Putamen (tissue), 1 donor: ENCODE results near the gene SOWAHC.
A peak's percentile ranks its signal among the peaks of the same experiment; 100 is the strongest.

Source experiments
- DNase-seq: peaks from one replicate; pipeline ENCODE4 v3.0.0-alpha.2; 2016; ENCODE audit warnings: low spot score

The SOWAHC gene

DNA sequence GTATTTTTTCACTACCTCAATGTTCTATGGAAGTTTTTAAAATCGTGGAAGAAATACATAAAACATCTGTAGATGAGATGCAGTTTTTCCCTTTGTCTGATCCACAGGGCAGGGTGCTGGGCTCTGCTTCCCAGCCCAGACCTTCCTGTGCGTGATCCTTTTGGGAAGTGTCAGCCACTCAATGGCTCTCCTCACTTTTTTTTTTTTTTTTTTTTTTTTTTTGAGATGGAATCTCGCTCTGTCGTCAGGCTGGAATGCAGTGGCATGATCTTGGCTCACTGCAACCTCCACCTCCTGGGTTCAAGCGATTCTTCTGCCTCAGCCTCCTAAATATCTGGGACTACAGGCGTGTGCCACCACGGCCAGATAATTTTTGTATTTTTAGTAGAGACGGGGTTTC lies 32.8 kb downstream of the SOWAHC start:
- DNase-seq = no peak

DNA sequence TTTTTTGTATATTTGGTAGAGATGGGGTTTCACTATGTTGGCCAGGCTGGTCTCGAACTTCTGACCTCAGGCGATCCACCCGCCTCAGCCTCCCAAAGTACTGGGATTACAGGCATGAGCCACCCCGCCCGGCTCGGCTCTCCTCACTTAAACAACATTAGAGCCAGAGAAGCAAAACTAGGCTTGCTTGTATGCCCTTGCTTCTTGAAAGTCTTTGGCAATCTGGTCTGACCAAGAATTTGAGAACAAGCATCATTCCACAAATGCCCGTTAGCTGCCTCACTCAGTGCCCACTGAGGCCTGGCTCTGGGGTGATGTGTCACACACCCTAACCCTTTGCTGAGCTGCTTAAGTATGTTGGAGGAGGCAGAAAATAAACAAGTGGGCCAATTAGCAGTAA lies 33.5 kb downstream of the SOWAHC start:
- no peak for DNase-seq

DNA sequence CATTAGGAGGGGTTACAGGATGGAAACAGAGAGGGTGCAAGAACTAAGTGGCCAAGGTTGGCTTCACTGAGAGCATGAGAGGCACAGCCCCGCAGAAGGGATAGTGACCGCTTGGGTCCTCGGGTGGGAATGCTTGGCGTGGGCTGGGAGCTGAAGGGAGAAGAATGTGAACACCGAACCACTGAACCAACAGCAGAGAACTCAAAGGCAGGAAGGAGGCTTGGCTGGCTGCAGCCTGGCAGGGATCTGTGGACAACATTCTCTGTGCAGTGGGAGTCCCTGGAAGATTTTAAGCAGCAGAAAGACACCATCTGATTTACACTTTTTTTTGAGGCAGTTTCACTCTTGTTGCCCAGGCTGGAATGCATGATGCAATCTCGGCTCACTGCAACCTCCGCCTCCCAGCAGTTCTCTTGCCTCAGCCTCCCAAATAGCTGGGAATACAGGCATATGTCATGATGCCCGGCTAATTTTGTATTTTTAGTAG lies 33.9 kb downstream of the SOWAHC start:
- no peak for DNase-seq

DNA sequence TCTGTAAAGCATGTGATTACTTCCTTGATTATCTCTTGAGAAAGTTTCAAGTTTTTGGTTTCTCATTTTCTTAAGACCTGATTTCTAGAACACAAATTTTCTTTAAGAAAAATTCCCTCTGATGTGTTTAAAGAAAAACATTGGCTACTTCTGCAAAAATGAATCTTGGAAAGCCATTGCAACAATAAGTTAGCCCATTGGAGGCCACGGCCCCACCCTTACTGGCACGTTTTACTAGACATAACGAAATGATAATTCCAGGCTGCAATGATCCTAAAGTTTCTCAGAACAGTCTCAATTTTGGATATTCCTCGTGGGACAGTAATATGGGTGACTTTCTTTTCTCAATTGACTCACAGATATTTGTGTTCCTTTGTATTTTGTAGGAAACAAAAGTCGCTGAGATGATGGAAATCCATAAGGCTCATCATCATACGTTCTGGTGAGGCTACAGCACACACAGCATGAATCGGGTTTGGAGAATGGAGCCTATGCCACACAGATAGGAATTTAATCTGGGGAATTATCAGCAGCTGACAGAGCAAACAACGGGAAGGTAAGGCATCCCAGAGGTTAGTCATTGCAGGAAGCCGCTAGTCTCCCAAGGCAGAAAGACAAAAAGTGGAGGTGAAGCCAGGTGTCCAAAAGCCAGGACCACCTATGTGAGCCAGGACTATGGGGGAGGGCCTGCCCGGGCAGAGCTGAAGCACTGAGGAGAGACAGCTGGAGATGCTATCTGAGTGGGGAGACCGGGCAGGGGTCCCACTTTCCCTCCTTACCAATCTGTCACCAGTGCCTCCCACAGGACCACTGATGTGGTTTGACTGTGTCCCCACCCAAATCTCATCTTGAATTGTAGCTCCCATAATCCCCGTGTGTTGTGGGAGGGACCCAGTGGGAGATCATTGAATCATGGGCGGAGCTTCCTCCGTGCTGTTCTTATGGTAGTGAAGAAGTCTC lies 35.9 kb downstream of the SOWAHC start:
- DNase-seq = no peak

DNA sequence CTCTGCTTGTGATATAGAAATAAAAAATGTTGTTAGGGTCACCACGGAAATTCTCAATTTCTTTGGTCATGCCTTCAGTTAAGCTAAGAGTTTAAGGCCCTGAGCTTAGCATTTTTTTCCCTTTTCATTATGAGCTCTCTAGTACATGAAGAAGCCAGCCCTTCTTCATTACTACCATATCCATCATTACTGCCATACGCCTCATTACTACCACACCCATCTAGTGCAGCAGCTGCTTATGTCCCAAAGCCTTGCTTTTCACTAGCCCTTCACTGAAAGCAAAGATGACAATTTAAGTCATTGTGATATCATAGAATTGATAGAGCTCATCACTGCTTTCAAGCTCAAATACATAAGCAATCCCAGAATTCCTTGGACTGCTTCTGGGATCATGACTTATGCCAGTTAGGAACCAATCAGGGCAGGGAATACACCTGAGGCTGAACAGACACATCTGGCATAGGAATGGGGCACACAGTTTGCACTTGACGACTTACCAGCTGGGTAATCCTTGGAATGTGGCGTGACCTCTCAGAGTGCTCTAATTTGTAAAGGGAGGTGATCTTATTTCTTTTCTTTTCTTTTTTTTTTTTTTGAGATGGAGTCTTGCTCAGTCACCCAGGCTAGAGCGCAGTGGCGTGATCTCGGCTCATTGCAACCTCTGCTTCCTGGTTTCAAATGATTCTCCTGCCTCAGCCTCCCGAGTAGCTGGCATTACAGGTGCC lies 40.3 kb downstream of the SOWAHC start:
- no peak for DNase-seq

DNA sequence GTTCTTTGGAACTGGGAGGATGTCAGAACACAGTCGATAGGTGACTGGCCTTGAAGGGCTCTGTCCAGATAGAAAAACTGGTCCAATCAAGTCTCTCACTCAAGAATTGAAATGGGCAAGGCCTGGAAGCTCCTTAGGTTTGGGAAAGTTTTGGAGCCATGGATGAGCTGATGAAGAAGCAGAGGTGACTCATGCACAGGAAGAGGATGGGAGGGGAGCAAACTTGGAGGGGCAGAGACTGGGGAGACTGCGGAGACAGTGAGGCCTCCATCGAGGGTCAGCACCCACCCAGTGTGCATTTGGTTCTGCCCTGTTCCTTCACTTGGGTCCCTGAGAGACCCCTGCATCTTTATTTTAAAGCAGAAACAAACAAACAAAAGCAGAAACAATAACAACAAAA lies 41.1 kb downstream of the SOWAHC start:
- DNase-seq = no peak

DNA sequence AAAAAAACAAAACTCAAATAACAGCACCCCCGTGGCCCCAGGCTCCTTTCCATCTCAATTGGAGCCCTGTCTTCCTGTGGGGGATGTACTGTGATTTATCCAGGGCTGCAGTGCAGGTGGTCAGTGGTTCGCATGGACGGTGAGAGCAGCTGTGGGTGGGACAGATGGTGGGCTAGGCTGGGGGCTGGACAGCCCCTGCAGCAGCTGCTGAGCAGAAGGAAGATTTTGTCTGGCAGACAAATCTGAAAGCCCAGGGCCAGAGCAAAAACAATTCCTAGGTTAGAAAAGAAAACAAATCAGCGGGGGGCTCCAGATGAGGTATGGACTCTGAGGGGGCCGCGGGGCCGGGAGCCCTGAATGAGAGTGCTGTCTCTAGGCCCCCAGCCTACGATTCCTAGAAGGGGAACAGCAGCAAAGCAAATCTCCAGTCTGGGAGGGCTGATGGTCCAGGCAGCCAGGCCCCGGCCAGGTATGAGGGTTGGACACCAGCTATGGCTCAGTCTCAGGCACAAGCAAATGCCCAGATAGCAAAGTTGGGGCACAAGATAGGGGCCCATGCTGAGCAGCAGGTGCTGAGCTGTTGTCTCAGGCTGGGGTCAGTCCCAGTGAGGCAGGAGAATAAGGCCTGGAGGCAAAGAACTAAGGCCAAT lies 45.4 kb downstream of the SOWAHC start:
- no peak for DNase-seq

DNA sequence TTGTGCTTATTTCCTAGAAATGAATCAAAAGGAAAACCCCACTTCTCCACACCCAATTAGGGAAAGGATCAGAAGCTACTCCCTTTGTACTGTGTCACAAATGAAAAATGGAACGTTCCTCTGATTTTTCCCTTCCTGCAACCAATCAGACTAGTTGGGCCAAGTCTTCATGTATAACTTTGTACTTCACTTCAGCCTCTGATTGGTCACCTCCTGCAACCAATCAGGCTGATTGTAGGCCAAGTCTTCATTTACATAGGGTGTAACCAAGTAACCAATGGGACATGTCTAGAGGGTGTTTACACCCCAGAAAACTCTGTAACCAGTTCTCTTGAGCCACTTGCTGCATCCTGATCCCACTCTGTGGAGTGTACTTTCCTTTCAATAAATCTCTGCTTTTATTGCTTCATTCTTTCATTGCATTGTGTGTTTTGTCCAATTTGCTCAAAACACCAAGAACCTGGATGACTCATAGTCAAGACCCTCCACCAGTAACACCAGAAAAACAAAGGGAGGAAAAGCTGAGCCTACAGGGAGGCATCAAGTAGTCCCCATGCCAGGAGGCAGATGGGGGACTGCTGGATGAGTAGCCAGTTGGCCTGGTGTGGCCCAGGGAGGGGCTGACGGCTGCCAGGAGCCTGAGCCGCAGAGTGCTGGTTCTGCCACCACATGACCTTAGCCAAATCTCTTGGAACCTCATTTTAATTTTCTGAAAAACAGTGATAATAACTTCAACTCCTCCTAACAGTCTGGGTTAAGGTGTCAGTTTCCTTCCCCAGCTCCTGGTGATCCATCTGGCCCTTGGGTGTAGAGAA lies 46.1 kb downstream of the SOWAHC start:
- no peak for DNase-seq

DNA sequence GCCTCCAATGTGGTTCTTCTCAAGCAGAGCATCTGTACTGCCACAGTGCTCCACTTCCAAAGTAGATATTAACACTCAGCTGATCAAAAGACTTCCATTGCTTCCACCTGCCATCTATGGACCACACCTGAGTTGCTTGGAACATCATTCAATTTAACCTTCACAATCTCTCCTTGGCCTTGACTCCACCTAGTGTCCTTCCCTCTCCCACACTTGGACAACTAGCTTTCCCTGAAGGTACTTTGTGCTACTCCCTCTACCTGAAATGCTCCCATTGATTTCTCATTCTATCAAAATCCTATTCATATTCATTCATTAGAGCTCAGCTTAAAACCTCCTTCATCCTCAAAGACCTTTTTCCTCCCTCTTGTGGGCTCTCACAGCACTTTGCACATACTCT lies 48.7 kb downstream of the SOWAHC start:
- DNase-seq = no peak

DNA sequence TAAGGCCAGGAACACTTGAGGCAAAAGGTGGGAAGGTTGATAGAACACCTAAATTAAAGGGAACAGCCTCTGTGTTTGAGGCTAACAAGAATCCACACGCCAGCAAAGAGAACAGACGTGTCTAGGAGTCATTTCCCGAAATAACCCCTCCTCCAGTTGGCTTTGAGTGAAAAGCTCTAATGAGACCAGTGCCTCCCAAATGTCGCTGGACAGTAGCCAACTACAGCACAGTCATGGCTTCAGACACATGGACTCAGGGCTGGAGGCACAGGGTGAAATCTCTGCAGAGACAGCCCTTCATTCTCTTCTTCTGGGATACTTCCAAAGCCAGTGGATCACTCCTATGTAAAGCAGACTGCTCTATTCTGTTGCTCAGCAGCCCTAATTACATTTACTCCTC lies 49.6 kb downstream of the SOWAHC start:
- peak; percentile 58 for DNase-seq

DNA sequence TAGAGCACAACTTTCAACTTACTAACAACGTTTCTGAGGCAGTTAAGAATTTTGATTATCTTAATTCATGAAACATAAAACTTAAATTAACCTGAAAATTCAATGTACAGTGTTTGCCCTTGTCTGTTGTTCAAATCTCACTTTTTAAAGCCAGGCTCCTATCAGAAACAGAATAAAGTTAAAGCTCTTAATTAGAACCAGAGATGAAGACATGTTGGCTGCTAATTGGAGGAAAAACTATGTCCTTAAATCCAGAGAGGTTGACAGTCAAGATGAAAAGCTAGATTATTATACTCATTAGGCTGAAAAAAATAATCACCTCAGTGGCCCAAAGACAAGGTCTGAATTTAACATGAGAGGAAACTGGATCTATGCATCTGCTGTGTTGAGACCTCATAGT lies 52.3 kb downstream of the SOWAHC start:
- no peak for DNase-seq
